Endodermal cell (in vitro differentiated cells): Measurements from ENCODE around the gene HAL. TPM values are rescaled to one million over a fixed set of nuclear protein-coding genes. Genes with fewer than 3 reads are reported as not detected.
A peak's percentile ranks its signal among the peaks of the same experiment; 100 is the strongest.

Experiments used
- DNase-seq: peaks from one replicate; pipeline ENCODE4 v3.0.0-alpha.2; 2017
- H3K27ac ChIP-seq: 2 replicates; pipeline ENCODE4 v1.5.1; 2013; ENCODE audit warnings: mild to moderate bottlenecking, low read depth, low read length, moderate library complexity
- H3K27me3 ChIP-seq: 2 replicates; pipeline ENCODE4 v1.6.1; 2013; ENCODE audit warnings: mild to moderate bottlenecking, low read length, moderate library complexity; ENCODE audit not compliant: insufficient read depth, control insufficient read depth, poor library complexity, severe bottlenecking
- H3K36me3 ChIP-seq: 2 replicates; pipeline ENCODE4 v1.7.0; 2013; ENCODE audit warnings: mild to moderate bottlenecking, low read length, moderate library complexity; ENCODE audit not compliant: control insufficient read depth, insufficient read depth
- H3K4me1 ChIP-seq: one replicate; pipeline ENCODE4 v1.7.0; 2013; ENCODE audit warnings: low read length; ENCODE audit not compliant: control insufficient read depth, insufficient read depth
- H3K4me3 ChIP-seq: 2 replicates; pipeline ENCODE4 v1.5.1; 2013; ENCODE audit warnings: mild to moderate bottlenecking, low read length, moderate library complexity
- H3K9ac ChIP-seq: 2 replicates; pipeline ENCODE4 v1.6.1; 2013; ENCODE audit warnings: mild to moderate bottlenecking, low read length, moderate library complexity; ENCODE audit not compliant: poor library complexity, severe bottlenecking; ENCODE audit errors: extremely low read depth
- H3K9me3 ChIP-seq: 2 replicates; pipeline ENCODE4 v1.6.1; 2013; ENCODE audit warnings: mild to moderate bottlenecking, low read length, moderate library complexity; ENCODE audit not compliant: control insufficient read depth
- H3K27ac Mint-ChIP-seq: 2 replicates; pipeline ENCODE4 v1.8.0; 2020; ENCODE audit warnings: mixed read lengths
- H3K27me3 Mint-ChIP-seq: 2 replicates; pipeline ENCODE4 v1.8.0; 2021; ENCODE audit warnings: mild to moderate bottlenecking, mixed read lengths; ENCODE audit not compliant: insufficient read depth
- H3K36me3 Mint-ChIP-seq: 2 replicates; pipeline ENCODE4 v1.8.0; 2020; ENCODE audit warnings: low read depth, mixed read lengths
- H3K4me1 Mint-ChIP-seq: 2 replicates; pipeline ENCODE4 v1.8.0; 2020; ENCODE audit warnings: mixed read lengths
- H3K4me3 Mint-ChIP-seq: 2 replicates; pipeline ENCODE4 v1.8.0; 2020; ENCODE audit warnings: mild to moderate bottlenecking, moderate library complexity, mixed read lengths
- H3K9me3 Mint-ChIP-seq: 2 replicates; pipeline ENCODE4 v1.8.0; 2020; ENCODE audit warnings: mild to moderate bottlenecking, mixed read lengths
- CTCF ChIP-seq: fragments of 200-600 bp; sonication (generic); conservative IDR thresholded peaks from 2 replicates; pipeline ENCODE4 v1.5.0; 2021; ENCODE audit warnings: antibody characterized with exemption, mild to moderate bottlenecking
- WGBS, 2 experiments: methylation state at CpG; one replicate each; pipeline versions ENCODE4 v1.1.5 to v1.1.7; 2013; ENCODE audit warnings: missing lambda C conversion rate in 2 of 2, mixed read lengths in 1 of 2; ENCODE audit not compliant: insufficient coverage in 1 of 2, insufficient read length in 1 of 2; 5-methylcytosine and 5-hydroxymethylcytosine counted together
- total RNA-seq, 2 donors: library from RNA; stranded (reverse); fragmentation: NEBNext Ultra II Directional in 1 of 2; extraction: Animal tissue kit (Norgen Biotek cat#: 25700) in 1 of 2; gene quantifications; 2 replicates in 1 of 2; 3 replicates in 1 of 2; pipeline ENCODE4 v1.2.1, GENCODE V29; 2021

Gene HAL
- total RNA-seq, 2 donors from 2014 or later, result 0.31 to 0.49 TPM

- peaks cover 34% of the 10 kb centered on the region for H3K36me3 ChIP-seq
- no peaks in the 10 kb centered on the region for H3K9me3 ChIP-seq
- Mint-ChIP-seq H3K36me3 (peaks cover 20% of the 10 kb centered on the region), H3K27me3 (no peaks in the 10 kb centered on the region), H3K4me3 (no peak overlapping the region), H3K27ac (no peak overlapping the region), H3K4me1 (no peaks in the 10 kb centered on the region), H3K9me3 (no peaks in the 10 kb centered on the region)
- no peak for DNase-seq
- no peak for TF ChIP-seq CTCF
- H3K9ac ChIP-seq, result no peak overlapping the region
- no peaks in the 10 kb centered on the region for H3K4me1 ChIP-seq
- 79 to 100% methylated on average over 2 to 5 of the region's 5 CpGs for WGBS, 2 experiments
- no peak overlapping the region for H3K4me3 ChIP-seq
- no peaks in the 10 kb centered on the region for H3K27me3 ChIP-seq
- no peak overlapping the region for H3K27ac ChIP-seq
Observed at GRCh38 chr12:95999484-95999883, 3.3 kb upstream of the HAL start.

- Mint-ChIP-seq H3K9me3 (no peaks in the 10 kb centered on the region), H3K27me3 (no peaks in the 10 kb centered on the region), H3K27ac (no peak overlapping the region), H3K4me1 (no peaks in the 10 kb centered on the region), H3K4me3 (no peak overlapping the region), H3K36me3 (peaks cover 16% of the 10 kb centered on the region)
- TF ChIP-seq CTCF, result peak; percentile 91
- DNase-seq, result peak; percentile 83
- Histone ChIP-seq H3K4me1 (no peaks in the 10 kb centered on the region), H3K27ac (no peak overlapping the region), H3K9ac (no peak overlapping the region), H3K27me3 (no peaks in the 10 kb centered on the region), H3K4me3 (no peak overlapping the region), H3K36me3 (peaks cover 27% of the 10 kb centered on the region), H3K9me3 (no peaks in the 10 kb centered on the region)
- WGBS, 2 experiments, result 46 to 52% methylated on average over 4 to 7 of the region's 7 CpGs
Observed at GRCh38 chr12:95998611-95999286, 2.6 kb upstream of the HAL start.

DNA sequence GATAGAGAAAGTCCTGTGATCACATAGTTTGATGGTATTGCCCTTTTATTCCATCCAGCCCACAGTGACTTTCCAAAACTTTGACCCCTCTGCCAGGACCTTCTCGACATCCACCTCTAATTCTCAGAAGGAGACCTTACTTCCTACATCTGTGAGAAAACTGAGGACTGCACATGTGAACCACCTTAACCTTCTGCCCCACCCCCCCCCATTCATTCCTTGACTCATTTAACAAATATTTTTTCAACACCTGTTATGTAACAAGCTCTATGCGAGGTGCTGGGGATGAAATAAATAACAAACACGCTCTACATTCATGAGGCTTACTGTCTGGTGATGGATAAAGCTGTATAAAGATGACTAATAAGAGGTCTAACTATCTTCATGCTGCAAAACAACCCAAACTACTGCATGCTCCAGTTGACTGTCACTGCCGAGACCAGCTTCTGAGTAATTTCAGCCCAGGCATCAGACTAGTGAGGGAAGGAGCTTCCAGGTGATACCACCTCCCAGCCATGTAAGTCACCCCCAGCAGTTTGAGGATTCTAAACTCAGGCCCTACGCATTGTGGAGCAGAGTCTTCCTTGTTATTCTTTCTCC, 1.9 kb upstream of the HAL start:
- H3K9ac ChIP-seq, result no peak overlapping the region
- no peaks in the 10 kb centered on the region for H3K27me3 ChIP-seq
- H3K36me3 Mint-ChIP-seq, result peaks cover 16% of the 10 kb centered on the region
- no peak overlapping the region for H3K4me3 Mint-ChIP-seq
- H3K9me3 Mint-ChIP-seq, result no peaks in the 10 kb centered on the region
- H3K4me1 Mint-ChIP-seq, result no peaks in the 10 kb centered on the region
- H3K9me3 ChIP-seq, result no peaks in the 10 kb centered on the region
- peaks cover 20% of the 10 kb centered on the region for H3K36me3 ChIP-seq
- no peaks in the 10 kb centered on the region for H3K4me1 ChIP-seq
- DNase-seq, result no peak
- WGBS, 2 experiments, result 83 to 100% methylated on average over 2 to 5 of the region's 5 CpGs
- H3K27me3 Mint-ChIP-seq, result peaks cover 2% of the 10 kb centered on the region
- H3K27ac ChIP-seq, result no peak overlapping the region
- no peak overlapping the region for H3K27ac Mint-ChIP-seq
- H3K4me3 ChIP-seq, result no peak overlapping the region
- TF ChIP-seq CTCF, result no peak
